ENCODE data around the gene SPX.

DNA sequence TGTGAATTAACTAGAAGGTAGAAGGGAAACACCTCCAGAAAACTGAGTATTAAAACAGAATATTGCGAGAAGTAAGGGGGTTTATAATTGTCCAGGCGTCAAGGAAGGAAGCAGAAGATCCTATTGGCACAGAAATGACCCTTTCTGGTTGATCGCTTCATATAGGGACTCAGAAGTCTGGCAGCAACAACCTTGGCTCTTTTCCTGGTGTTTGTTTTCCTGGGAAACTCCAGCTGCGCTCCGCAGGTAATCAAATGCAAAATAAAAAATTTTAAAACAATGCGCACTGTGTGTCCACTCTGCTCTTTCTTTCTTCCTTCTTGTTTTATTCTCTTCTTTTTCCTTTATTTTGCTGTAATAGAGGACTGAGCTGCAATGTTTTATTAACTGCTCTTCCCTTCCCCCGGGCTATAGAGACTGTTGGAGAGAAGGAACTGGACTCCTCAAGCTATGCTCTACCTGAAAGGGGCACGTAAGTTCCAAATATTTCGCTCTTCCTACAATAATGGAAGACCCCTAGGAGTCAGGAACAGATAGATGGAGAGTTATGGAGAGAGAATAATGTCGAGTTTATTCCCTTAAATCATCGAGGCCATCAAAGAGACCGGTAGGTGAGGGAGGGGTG is 737 bp downstream of the SPX start:
- TF ChIP-seq, protein P1, sequence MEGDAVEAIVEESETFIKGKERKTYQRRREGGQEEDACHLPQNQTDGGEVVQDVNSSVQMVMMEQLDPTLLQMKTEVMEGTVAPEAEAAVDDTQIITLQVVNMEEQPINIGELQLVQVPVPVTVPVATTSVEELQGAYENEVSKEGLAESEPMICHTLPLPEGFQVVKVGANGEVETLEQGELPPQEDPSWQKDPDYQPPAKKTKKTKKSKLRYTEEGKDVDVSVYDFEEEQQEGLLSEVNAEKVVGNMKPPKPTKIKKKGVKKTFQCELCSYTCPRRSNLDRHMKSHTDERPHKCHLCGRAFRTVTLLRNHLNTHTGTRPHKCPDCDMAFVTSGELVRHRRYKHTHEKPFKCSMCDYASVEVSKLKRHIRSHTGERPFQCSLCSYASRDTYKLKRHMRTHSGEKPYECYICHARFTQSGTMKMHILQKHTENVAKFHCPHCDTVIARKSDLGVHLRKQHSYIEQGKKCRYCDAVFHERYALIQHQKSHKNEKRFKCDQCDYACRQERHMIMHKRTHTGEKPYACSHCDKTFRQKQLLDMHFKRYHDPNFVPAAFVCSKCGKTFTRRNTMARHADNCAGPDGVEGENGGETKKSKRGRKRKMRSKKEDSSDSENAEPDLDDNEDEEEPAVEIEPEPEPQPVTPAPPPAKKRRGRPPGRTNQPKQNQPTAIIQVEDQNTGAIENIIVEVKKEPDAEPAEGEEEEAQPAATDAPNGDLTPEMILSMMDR (IDR thresholded peaks at IDR 0.05), result no peak
- TF ChIP-seq EP300 (IDR thresholded peaks at IDR 0.05), result no peak

Data from tibial nerve (tissue), 4 donors.